Measurements from ENCODE around the gene TOMM34. TPM values are rescaled to one million over a fixed set of nuclear protein-coding genes. Genes with fewer than 3 reads are reported as not detected.

TOMM34 gene
- total and polyA plus RNA-seq, 9 of the 15 experiments (the other 6 are each of a cell fraction or from before 2014, with no cell fraction given): 18.1 to 69.4 (median 41.7) TPM

GRCh38 chr20:44966030-44966961 lies 6.1 kb upstream of the TOMM34 start, which contains the start of gene STK4 (continued):
- TF ChIP-seq BRD9 (IDR thresholded peaks at IDR 0.05; ENCODE audit: low read depth, partially characterized antibody) (peak; percentile 37), HBP1 (CRISPR knock-in tag; IDR thresholded peaks at IDR 0.05) (no peak), CTCF (IDR thresholded peaks at IDR 0.05 in 2 of 3, conservative IDR thresholded peaks at IDR 0.05 in 1 of 3; ENCODE audit: insufficient read depth in 2 of 3, low read depth in 1 of 3, low read length in 3 of 3) (peak; percentile 60 to 70 (median 68)), MYC (IDR thresholded peaks at IDR 0.05; ENCODE audit: low read depth, low read length) (peak; percentile 90), MYC (CRISPR knock-in tag; IDR thresholded peaks at IDR 0.05; ENCODE audit: borderline replicate concordance, low read depth) (no peak), PTRF (tag; IDR thresholded peaks at IDR 0.05) (no peak), ZNF384 (IDR thresholded peaks at IDR 0.05; ENCODE audit: low read depth, low read length) (0 out of 2 replicates have a peak, but pooled peaks have one; percentile 17), NBN (IDR thresholded peaks at IDR 0.05; ENCODE audit: low read depth) (0 out of 2 replicates have a peak, but pooled peaks have one; percentile 41), SAFB2 (IDR thresholded peaks at IDR 0.05; ENCODE audit: borderline replicate concordance, low read depth, low read length, severe bottlenecking) (no peak), SNAPC5 (CRISPR knock-in tag; IDR thresholded peaks at IDR 0.05) (no peak), ZNF274 (IDR thresholded peaks at IDR 0.05; ENCODE audit: borderline replicate concordance, low read depth, low read length) (no peak), COPS2 (conservative IDR thresholded peaks at IDR 0.05) (no peak), THAP7 (CRISPR knock-in tag; IDR thresholded peaks at IDR 0.05) (no peak), PPARD (CRISPR knock-in tag; IDR thresholded peaks at IDR 0.05) (no peak), U2AF2 (optimal IDR thresholded peaks at IDR 0.05; ENCODE audit: low read depth, low read length) (no peak), EGR1 (conservative IDR thresholded peaks at IDR 0.05) (peak; percentile 87), IFI16 (CRISPR knock-in tag; IDR thresholded peaks at IDR 0.05) (no peak), FOXP4 (CRISPR knock-in tag; IDR thresholded peaks at IDR 0.05; ENCODE audit: borderline replicate concordance) (no peak)
